Fibroblast of mammary gland (primary cell): ENCODE data around the gene GAL3ST3.

ENCODE experiments used
- DNase-seq: peaks from one replicate; pipeline ENCODE4 v3.0.0-alpha.2; 2010; ENCODE audit warnings: low read depth
- H3K4me3 ChIP-seq: 2 replicates; pipeline ENCODE4 v1.5.1; 2011; ENCODE audit warnings: low read depth, mild to moderate bottlenecking, low read length, moderate library complexity; ENCODE audit not compliant: control insufficient read depth
- CTCF ChIP-seq: conservative IDR thresholded peaks from 2 replicates; pipeline ENCODE4 v1.5.1; 2011; ENCODE audit warnings: low read depth, low read length, inconsistent platforms; ENCODE audit not compliant: control insufficient read depth, insufficient read depth

The GAL3ST3 gene

GRCh38 chr11:66017321-66017720, 31.6 kb downstream of the GAL3ST3 start:
- no peak for DNase-seq
- H3K4me3 ChIP-seq: no peak overlapping the region
- no peak for TF ChIP-seq CTCF

GRCh38 chr11:66016793-66017177, 32.2 kb downstream of the GAL3ST3 start:
- no peak for TF ChIP-seq CTCF
- H3K4me3 ChIP-seq: no peak overlapping the region
- no peak for DNase-seq

DNA sequence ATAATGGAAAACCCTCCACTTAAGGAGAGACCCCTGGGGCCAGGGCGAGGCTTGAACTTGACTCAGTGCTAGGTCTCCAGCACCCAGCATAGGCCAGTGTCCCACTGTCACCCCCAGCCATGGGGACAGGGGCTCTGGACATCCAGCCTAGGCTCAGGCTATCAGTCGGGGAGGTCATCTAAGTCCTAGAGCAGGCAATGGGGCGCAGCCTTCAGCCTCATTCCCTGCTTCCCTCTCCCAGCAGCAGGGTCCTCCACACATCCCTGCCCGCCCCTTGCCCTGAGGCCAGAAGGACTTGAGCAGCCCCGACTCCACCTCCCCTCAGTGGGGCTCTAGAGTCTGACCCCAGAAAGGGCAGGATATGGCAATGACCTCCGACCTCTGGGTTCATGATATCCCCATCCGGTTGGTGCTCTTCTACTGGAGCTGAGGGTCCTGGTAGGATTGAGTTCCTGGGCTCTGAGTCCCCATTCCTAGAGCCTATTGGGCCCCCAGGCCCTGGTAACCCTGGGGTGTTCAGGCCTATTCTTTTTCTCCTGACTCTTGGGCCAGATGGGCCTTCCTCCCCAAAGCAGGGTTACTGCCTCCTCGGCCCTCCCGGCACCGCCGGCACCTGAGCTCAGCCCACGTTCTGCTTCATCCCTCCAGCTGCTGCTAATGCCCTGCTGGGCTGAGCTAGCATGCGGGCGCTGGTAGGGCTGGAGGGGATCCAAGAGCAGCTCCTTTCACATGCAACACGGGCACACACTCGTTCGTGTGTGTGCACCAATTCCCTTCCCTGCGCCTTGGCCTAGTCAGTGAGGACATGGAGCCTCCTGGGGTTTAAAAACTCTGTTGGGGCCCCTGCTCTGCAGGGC, 32.8 kb downstream of the GAL3ST3 start:
- no peak for DNase-seq
- H3K4me3 ChIP-seq: no peak overlapping the region
- no peak for TF ChIP-seq CTCF

DNA sequence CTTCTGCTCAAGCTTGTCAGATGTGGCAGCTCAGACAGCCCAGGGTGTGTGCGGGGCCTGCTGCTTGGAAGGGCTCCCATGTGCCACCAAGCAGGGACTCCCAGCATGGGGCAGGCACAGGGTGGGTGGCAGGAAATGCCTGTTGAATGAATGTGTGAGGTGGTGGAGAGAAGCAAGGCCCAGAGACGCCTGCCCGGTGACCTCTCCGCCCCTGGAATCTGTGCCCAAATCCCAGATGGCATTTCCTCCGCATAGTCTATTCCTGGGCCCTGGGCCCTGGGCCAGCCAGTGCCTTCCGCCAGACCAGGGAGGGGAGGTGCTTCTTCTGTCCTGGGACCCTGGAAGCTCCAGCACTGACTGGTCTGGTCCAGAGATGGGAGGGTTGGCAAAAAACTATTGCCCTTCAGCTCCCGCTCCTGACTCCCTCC, 33.5 kb downstream of the GAL3ST3 start:
- no peak for TF ChIP-seq CTCF
- DNase-seq: no peak
- H3K4me3 ChIP-seq: no peak overlapping the region

DNA sequence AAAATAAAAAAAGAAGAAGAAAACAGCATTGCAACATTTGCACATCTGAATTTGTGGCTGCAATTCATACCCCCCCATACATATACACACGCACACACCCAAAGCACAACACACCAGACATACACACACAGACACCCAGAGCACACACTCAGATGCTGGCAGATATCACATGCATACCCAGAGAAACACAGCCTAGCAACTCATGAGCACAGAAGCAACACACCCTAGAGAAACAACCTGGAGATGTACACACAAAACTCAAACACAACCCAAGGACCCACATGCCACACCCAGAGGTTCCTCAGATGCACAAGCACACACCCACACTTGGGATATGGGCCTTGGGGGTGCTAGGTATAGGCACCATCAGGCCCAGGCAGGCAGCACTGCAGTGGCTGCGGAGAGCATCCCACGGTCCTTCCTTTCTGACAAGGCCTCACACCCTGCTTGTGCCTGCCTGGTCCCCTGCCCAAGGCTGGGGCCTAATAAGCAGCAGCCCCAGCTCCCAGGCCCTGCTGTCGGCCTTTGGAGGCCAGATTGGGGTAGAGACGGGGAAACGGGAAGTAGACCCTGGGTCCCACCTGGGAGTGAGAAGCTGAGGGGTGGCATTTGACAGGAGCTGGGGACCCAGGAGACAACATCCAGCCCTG, 34.0 kb downstream of the GAL3ST3 start:
- TF ChIP-seq CTCF: no peak
- DNase-seq: no peak
- H3K4me3 ChIP-seq: no peak overlapping the region

DNA sequence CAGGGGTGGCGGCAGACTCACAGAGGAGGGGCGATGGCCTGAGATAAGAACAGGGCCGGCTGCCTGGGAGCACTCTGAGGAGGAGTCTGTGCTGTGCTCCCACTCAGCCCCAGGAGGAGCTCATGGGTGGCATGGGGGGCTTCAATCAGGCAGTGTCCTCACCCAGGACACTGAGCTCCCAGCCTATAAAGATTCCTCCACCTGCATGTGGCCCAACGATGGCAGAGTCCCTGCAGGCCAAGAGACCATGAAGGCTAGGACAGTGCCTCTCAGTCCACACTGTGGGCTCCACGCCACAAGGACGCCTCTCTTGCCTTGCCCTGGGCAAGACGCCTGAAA, 35.2 kb downstream of the GAL3ST3 start:
- no peak for DNase-seq
- no peak for TF ChIP-seq CTCF
- H3K4me3 ChIP-seq: no peak overlapping the region
